Stimulated activated effector memory CD8-positive, alpha-beta T cell treated with anti-CD3 and anti-CD28 coated beads, Interleukin-12 subunit alpha, Interleukin-12 subunit beta, amount 100 ng/mL, for 72 hours (primary cell): ENCODE measurements around the gene ANKRD10.

Source experiments
- ATAC-seq: fragments of 150-1000 bp; cut with Tn5 transposase; 2 replicates; pipeline ENCODE4 v1.10.0; 2021
- DNase-seq, 2 donors: peaks; one replicate each; pipeline ENCODE4 v3.0.0; 2021 to 2022; ENCODE audit warnings: low spot score in 2 of 2
- H3K27ac Mint-ChIP-seq: one replicate; pipeline ENCODE4 v1.8.0; 2022; ENCODE audit warnings: mild to moderate bottlenecking, mixed read lengths
- H3K36me3 Mint-ChIP-seq: one replicate; pipeline ENCODE4 v1.8.0; 2022; ENCODE audit warnings: mild to moderate bottlenecking, mixed read lengths
- H3K4me1 Mint-ChIP-seq: one replicate; pipeline ENCODE4 v1.8.0; 2022; ENCODE audit warnings: mixed read lengths
- H3K4me3 Mint-ChIP-seq: one replicate; pipeline ENCODE4 v1.8.0; 2022; ENCODE audit warnings: mild to moderate bottlenecking, mixed read lengths
- H3K9me3 Mint-ChIP-seq: one replicate; pipeline ENCODE4 v1.8.0; 2022; ENCODE audit warnings: mixed read lengths

ANKRD10 gene

GRCh38 chr13:110929104-110929777, 14.4 kb upstream of the ANKRD10 start:
- Mint-ChIP-seq H3K36me3 (no peaks in the 10 kb centered on the region), H3K4me1 (peaks cover 8% of the 10 kb centered on the region), H3K27ac (no peak overlapping the region), H3K9me3 (peaks cover 5% of the 10 kb centered on the region), H3K4me3 (no peak overlapping the region)
- ATAC-seq (peak; percentile 62), DNase-seq (no peak)

- no peak overlapping the region for H3K4me3 Mint-ChIP-seq
- H3K27ac Mint-ChIP-seq = no peak overlapping the region
- DNase-seq (no peak), ATAC-seq (no peak)
- no peaks in the 10 kb centered on the region for H3K9me3 Mint-ChIP-seq
- no peaks in the 10 kb centered on the region for H3K36me3 Mint-ChIP-seq
- H3K4me1 Mint-ChIP-seq = peaks cover 26% of the 10 kb centered on the region
Observed at GRCh38 chr13:110925023-110925612, 10.2 kb upstream of the ANKRD10 start.

- Mint-ChIP-seq H3K27ac (no peak overlapping the region), H3K4me1 (peaks cover 30% of the 10 kb centered on the region), H3K4me3 (no peak overlapping the region), H3K36me3 (no peaks in the 10 kb centered on the region), H3K9me3 (no peaks in the 10 kb centered on the region)
- DNase-seq (no peak), ATAC-seq (no peak)
Observed at GRCh38 chr13:110924639-110924934, 9.7 kb upstream of the ANKRD10 start.

- no peak for DNase-seq
- Mint-ChIP-seq H3K36me3 (no peaks in the 10 kb centered on the region), H3K9me3 (no peaks in the 10 kb centered on the region), H3K27ac (no peak overlapping the region), H3K4me3 (no peak overlapping the region), H3K4me1 (peaks cover 27% of the 10 kb centered on the region)
- ATAC-seq = no peak
Observed at GRCh38 chr13:110923777-110924638, 9.1 kb upstream of the ANKRD10 start.

GRCh38 chr13:110923086-110923485, 8.2 kb upstream of the ANKRD10 start:
- Mint-ChIP-seq H3K4me3 (no peak overlapping the region), H3K36me3 (no peaks in the 10 kb centered on the region), H3K27ac (no peak overlapping the region), H3K4me1 (peaks cover 23% of the 10 kb centered on the region), H3K9me3 (no peaks in the 10 kb centered on the region)
- no peak for DNase-seq
- ATAC-seq = no peak

- H3K36me3 Mint-ChIP-seq = no peaks in the 10 kb centered on the region
- no peaks in the 10 kb centered on the region for H3K9me3 Mint-ChIP-seq
- H3K27ac Mint-ChIP-seq = no peak overlapping the region
- DNase-seq = no peak
- peaks cover 23% of the 10 kb centered on the region for H3K4me1 Mint-ChIP-seq
- no peak overlapping the region for H3K4me3 Mint-ChIP-seq
- ATAC-seq = no peak
Observed at GRCh38 chr13:110922506-110922905, 7.6 kb upstream of the ANKRD10 start.

GRCh38 chr13:110921695-110922094, 6.8 kb upstream of the ANKRD10 start:
- Mint-ChIP-seq H3K4me1 (peaks cover 24% of the 10 kb centered on the region), H3K4me3 (peak overlapping the region; percentile 1), H3K36me3 (no peaks in the 10 kb centered on the region), H3K9me3 (no peaks in the 10 kb centered on the region), H3K27ac (no peak overlapping the region)
- ATAC-seq (no peak), DNase-seq (no peak)

GRCh38 chr13:110921209-110921608, 6.3 kb upstream of the ANKRD10 start:
- Mint-ChIP-seq H3K4me3 (peak overlapping the region; percentile 1), H3K27ac (no peak overlapping the region)
- no peak for ATAC-seq

GRCh38 chr13:110920038-110920437, 5.2 kb upstream of the ANKRD10 start:
- no peak for DNase-seq
- Mint-ChIP-seq H3K27ac (peak overlapping the region; percentile 20), H3K4me1 (peaks cover 36% of the 10 kb centered on the region), H3K36me3 (no peaks in the 10 kb centered on the region), H3K4me3 (peak overlapping the region; percentile 1), H3K9me3 (no peaks in the 10 kb centered on the region)
- no peak for ATAC-seq

More at GRCh38 chr13:110921209-110921608, 6.3 kb upstream of the ANKRD10 start:
- DNase-seq = no peak
- H3K36me3 Mint-ChIP-seq = no peaks in the 10 kb centered on the region
- H3K9me3 Mint-ChIP-seq = no peaks in the 10 kb centered on the region
- peaks cover 29% of the 10 kb centered on the region for H3K4me1 Mint-ChIP-seq

- H3K4me3 Mint-ChIP-seq = peak overlapping the region; percentile 80
- H3K36me3 Mint-ChIP-seq = peaks cover 18% of the 10 kb centered on the region
- no peak for DNase-seq
- no peaks in the 10 kb centered on the region for H3K9me3 Mint-ChIP-seq
- peaks cover 51% of the 10 kb centered on the region for H3K4me1 Mint-ChIP-seq
- no peak for ATAC-seq
- H3K27ac Mint-ChIP-seq = no peak overlapping the region
Observed at GRCh38 chr13:110916301-110917142, 1.7 kb upstream of the ANKRD10 start.

- H3K36me3 Mint-ChIP-seq = peaks cover 24% of the 10 kb centered on the region
- peak overlapping the region; percentile 80 for H3K4me3 Mint-ChIP-seq
- H3K4me1 Mint-ChIP-seq = peaks cover 47% of the 10 kb centered on the region
- DNase-seq (no peak), ATAC-seq (no peak)
- peak overlapping the region; percentile 92 for H3K27ac Mint-ChIP-seq
- H3K9me3 Mint-ChIP-seq = no peaks in the 10 kb centered on the region
Observed at GRCh38 chr13:110915874-110916206, 971 bp upstream of the ANKRD10 start.

GRCh38 chr13:110914331-110915056, 375 bp downstream of the ANKRD10 start:
- H3K27ac Mint-ChIP-seq = peak overlapping the region; percentile 92
- H3K4me3 Mint-ChIP-seq = peak overlapping the region; percentile 80
- DNase-seq (peak; percentile 70 to 91), ATAC-seq (peak; percentile 59)
- H3K36me3 Mint-ChIP-seq = peaks cover 37% of the 10 kb centered on the region
- peaks cover 49% of the 10 kb centered on the region for H3K4me1 Mint-ChIP-seq
- H3K9me3 Mint-ChIP-seq = no peaks in the 10 kb centered on the region

- Mint-ChIP-seq H3K4me3 (peak overlapping the region; percentile 80), H3K27ac (peak overlapping the region; percentile 92), H3K9me3 (no peaks in the 10 kb centered on the region), H3K4me1 (peaks cover 54% of the 10 kb centered on the region), H3K36me3 (peaks cover 42% of the 10 kb centered on the region)
- ATAC-seq (no peak), DNase-seq (no peak)
Observed at GRCh38 chr13:110914081-110914330, 863 bp downstream of the ANKRD10 start.

- no peaks in the 10 kb centered on the region for H3K9me3 Mint-ChIP-seq
Observed at GRCh38 chr13:110913322-110914080, 1.4 kb downstream of the ANKRD10 start.

More at GRCh38 chr13:110913322-110914080, 1.4 kb downstream of the ANKRD10 start:
- Mint-ChIP-seq H3K27ac (peak overlapping the region; percentile 92), H3K4me1 (peaks cover 59% of the 10 kb centered on the region), H3K36me3 (peaks cover 47% of the 10 kb centered on the region), H3K4me3 (peak overlapping the region; percentile 80)
- no peak for ATAC-seq
- no peak for DNase-seq
